ENCODE measurements around the gene POC1A.

The POC1A gene

DNA sequence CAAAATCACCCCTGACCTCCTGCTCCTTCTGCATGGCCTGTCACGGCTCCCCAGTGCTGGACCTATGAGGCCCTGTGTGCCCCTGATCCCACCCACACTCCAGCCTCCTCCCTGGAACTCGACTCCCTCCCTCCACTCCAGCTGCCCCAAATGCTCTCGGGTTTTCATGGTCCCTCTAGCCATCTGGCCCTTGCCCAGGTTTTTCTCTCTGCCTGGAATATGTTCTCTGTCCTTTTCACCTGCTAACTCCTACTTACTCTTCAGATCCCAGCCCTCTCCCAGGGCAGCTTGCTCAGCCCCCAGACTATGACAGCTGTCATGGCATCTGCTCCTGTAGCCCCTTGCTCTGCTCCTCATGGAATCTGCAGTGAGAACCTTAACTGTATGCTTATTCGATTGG lies 128.2 kb downstream of the POC1A start:
- Histone ChIP-seq H3K27me3 (ENCODE audit: insufficient read depth, low read depth) (no peaks in the 10 kb centered on the region), H3K4me3 (IDR thresholded peaks at IDR 0.05; ENCODE audit: insufficient read depth, low read depth, low read length) (no peak overlapping the region), H4K20me1 (ENCODE audit: insufficient read depth) (no peaks in the 10 kb centered on the region), H3K4me1 (ENCODE audit: low read depth, poor library complexity, severe bottlenecking) (no peaks in the 10 kb centered on the region), H3K27ac (no peak overlapping the region), H3K79me2 (ENCODE audit: insufficient read depth, low read depth) (no peaks in the 10 kb centered on the region), H2AFZ (ENCODE audit: low read depth) (no peak overlapping the region), H3K9ac (no peak overlapping the region), H3K36me3 (ENCODE audit: insufficient read depth) (no peaks in the 10 kb centered on the region), H3K4me2 (no peak overlapping the region)
- TF ChIP-seq CTCF (conservative IDR thresholded peaks at IDR 0.05; ENCODE audit: low read depth, low read length) = no peak

- H3K9ac ChIP-seq = no peak overlapping the region
Measured at GRCh38 chr3:52025453-52025852, 128.8 kb downstream of the POC1A start.

More at GRCh38 chr3:52025453-52025852, 128.8 kb downstream of the POC1A start:
- no peak overlapping the region for H3K4me3 ChIP-seq (IDR thresholded peaks at IDR 0.05; ENCODE audit: insufficient read depth, low read depth, low read length)
- no peaks in the 10 kb centered on the region for H3K4me1 ChIP-seq (ENCODE audit: low read depth, poor library complexity, severe bottlenecking)
- no peak overlapping the region for H3K27ac ChIP-seq
- no peak for TF ChIP-seq CTCF (conservative IDR thresholded peaks at IDR 0.05; ENCODE audit: low read depth, low read length)
- H3K36me3 ChIP-seq (ENCODE audit: insufficient read depth) = no peaks in the 10 kb centered on the region
- H3K4me2 ChIP-seq = no peak overlapping the region
- H3K79me2 ChIP-seq (ENCODE audit: insufficient read depth, low read depth) = no peaks in the 10 kb centered on the region
- no peaks in the 10 kb centered on the region for H3K27me3 ChIP-seq (ENCODE audit: insufficient read depth, low read depth)
- H4K20me1 ChIP-seq (ENCODE audit: insufficient read depth) = no peaks in the 10 kb centered on the region
- H2AFZ ChIP-seq (ENCODE audit: low read depth) = no peak overlapping the region

All from KMS-11 (cell line).